ENCODE results near the gene PRKCG.

Gene PRKCG

DNA sequence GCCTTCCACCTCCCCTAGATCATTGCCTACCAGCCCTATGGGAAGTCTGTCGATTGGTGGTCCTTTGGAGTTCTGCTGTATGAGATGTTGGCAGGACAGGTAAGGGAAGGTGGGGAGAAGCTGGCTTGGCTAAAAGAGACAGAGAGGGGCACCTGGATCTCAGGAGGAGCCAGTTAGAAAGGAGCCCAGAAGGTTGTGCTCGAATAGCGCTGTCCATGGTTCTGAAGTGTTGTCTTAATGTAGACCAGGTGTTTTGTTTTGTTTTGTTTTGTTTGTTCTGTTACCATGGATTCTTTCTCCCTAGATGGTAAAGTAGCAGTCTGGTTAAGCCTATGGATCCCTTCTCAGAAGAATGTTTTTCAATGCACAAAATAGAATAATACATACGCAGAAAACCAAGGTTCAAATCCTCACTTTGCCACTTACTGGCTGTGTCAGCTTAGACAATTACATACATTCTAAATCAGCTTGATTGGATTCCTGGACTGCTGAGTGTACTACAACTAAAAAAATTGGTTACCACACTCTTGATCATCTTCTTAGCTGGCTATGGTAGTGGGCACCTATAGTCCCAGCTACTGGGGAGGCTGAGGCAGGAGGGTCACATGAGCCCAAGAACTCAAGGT is 21.2 kb downstream of the PRKCG start:
- DNase-seq (ENCODE audit: low read depth): peak; percentile 69
- no peak overlapping the region for H3K4me3 ChIP-seq (ENCODE audit: low read length)
- TF ChIP-seq, protein P1, sequence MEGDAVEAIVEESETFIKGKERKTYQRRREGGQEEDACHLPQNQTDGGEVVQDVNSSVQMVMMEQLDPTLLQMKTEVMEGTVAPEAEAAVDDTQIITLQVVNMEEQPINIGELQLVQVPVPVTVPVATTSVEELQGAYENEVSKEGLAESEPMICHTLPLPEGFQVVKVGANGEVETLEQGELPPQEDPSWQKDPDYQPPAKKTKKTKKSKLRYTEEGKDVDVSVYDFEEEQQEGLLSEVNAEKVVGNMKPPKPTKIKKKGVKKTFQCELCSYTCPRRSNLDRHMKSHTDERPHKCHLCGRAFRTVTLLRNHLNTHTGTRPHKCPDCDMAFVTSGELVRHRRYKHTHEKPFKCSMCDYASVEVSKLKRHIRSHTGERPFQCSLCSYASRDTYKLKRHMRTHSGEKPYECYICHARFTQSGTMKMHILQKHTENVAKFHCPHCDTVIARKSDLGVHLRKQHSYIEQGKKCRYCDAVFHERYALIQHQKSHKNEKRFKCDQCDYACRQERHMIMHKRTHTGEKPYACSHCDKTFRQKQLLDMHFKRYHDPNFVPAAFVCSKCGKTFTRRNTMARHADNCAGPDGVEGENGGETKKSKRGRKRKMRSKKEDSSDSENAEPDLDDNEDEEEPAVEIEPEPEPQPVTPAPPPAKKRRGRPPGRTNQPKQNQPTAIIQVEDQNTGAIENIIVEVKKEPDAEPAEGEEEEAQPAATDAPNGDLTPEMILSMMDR (IDR thresholded peaks at IDR 0.05; ENCODE audit: insufficient read depth, low read depth, low read length, missing control alignments): no peak

DNA sequence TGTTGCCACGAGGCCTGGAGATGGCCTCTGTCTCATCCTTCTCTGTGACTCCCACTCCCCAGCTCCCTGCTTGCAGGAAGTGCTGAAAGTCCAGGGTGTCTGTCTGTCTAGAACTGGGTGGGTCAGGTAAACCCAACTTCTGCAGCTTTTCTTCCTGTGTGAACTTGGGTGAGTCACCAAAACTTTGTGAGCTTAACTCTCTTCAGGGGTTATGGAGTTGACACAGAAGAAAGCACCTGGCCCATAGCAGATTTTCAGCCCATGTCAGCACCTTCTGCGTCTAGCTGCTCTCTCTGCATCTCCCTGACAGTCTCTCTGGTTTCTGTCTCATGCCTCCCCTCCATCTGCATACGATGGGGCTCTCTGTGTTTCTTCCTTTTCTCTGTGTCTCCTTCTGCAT is 22.9 kb downstream of the PRKCG start:
- peak; percentile 28 for DNase-seq (ENCODE audit: low read depth)
- TF ChIP-seq, protein P1 (IDR thresholded peaks at IDR 0.05; ENCODE audit: insufficient read depth, low read depth, low read length, missing control alignments): no peak
- no peak overlapping the region for H3K4me3 ChIP-seq (ENCODE audit: low read length)

DNA sequence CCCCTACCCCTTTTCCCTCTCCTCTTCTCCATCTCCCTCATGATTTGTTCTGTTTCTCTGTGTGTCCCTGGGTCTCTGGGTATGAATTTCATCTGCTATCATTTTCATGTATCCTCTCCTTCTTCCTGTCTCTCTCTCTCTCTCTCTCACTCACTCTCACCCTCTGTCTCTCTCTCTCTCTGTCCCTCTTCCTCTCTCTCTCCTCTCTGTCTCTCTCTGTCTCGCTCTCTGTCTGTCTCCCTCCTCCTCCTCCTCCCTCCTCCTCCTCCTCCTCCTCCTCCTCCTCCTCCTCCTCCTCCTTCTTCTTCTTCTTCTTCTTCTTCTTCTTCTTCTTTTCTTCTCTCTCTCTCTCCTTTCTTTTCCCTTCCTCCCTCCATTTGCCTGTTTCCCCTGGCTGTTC is 23.8 kb downstream of the PRKCG start:
- DNase-seq (ENCODE audit: low read depth): no peak
- TF ChIP-seq, protein P1 (IDR thresholded peaks at IDR 0.05; ENCODE audit: insufficient read depth, low read depth, low read length, missing control alignments): no peak
- no peak overlapping the region for H3K4me3 ChIP-seq (ENCODE audit: low read length)

DNA sequence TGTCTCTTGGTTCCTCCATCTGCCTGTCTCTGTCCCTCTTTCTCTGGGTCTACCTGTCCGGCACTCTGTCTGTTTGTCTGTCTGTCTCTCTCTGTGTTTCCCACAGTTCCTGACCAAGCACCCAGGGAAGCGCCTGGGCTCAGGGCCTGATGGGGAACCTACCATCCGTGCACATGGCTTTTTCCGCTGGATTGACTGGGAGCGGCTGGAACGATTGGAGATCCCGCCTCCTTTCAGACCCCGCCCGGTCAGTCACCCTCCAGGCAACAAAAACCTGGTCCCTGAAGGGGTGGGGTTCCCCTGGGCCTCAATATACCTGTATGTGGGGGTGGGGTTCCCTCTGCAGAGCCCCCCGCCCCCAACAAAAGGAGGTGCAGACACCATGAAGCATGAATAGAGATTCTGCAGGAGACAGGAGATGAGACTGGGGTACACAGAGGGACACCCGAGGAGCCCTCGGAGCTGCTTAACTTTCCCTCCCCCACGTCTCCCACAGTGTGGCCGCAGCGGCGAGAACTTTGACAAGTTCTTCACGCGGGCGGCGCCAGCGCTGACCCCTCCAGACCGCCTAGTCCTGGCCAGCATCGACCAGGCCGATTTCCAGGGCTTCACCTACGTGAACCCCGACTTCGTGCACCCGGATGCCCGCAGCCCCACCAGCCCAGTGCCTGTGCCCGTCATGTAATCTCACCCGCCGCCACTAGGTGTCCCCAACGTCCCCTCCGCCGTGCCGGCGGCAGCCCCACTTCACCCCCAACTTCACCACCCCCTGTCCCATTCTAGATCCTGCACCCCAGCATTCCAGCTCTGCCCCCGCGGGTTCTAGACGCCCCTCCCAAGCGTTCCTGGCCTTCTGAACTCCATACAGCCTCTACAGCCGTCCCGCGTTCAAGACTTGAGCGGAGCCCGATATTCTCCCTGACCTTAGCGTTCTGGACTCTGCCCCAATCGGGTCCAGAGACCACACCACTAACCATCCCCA is 24.5 kb downstream of the PRKCG start:
- DNase-seq (ENCODE audit: low read depth): peak; percentile 24
- no peak overlapping the region for H3K4me3 ChIP-seq (ENCODE audit: low read length)
- TF ChIP-seq, protein P1 (IDR thresholded peaks at IDR 0.05; ENCODE audit: insufficient read depth, low read depth, low read length, missing control alignments): peak; percentile 74

DNA sequence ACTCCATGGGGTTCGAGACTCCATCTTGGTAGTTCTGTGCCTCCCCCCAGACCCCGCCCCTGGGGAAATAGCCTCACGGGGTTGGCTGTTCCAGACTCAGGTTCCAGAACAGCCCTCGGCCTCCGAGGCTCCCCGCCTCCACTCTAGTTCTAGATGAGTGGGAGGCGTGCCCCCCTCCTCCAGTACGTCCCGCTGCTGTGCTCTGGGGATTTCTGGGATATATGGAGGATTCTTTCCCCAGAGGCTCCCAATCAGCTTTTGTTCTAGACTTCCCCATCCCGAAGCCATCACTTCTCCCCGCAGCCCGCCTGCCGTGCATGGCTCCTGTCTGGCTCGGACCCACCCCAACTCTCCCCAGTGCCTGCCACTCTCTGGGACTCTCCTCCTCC is 25.2 kb downstream of the PRKCG start:
- DNase-seq (ENCODE audit: low read depth): no peak
- H3K4me3 ChIP-seq (ENCODE audit: low read length): no peak overlapping the region
- TF ChIP-seq, protein P1 (IDR thresholded peaks at IDR 0.05; ENCODE audit: insufficient read depth, low read depth, low read length, missing control alignments): no peak

DNA sequence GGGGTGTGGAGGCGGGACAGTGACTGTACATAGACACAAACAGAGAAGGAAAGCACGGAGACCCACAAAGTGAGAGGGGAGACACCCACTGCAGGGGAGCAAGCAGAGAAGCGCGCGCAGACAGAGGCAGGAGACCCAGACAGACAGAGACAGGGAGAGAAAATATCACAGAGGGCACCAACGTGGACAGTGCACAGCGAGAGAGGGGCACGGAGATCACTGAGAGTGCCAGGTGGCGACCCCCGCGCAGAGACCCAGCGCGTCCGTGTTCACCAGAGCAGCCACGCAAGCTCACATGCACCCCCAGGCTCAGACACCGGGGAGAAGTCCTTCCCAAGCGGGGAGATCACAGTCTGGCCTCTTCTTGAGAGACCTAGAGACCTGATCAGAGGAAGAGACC is 25.7 kb downstream of the PRKCG start:
- no peak for DNase-seq (ENCODE audit: low read depth)
- TF ChIP-seq, protein P1 (IDR thresholded peaks at IDR 0.05; ENCODE audit: insufficient read depth, low read depth, low read length, missing control alignments): no peak

More for the DNA sequence above, 25.7 kb downstream of the PRKCG start:
- no peak overlapping the region for H3K4me3 ChIP-seq (ENCODE audit: low read length)
